Glomerular visceral epithelial cell (primary cell): ENCODE data around the gene CCN2.
"Not testable (repeated sequence)": the region's sequence is repeated elsewhere in the genome, so short reads cannot be mapped to it uniquely, and the experiment has no call there.

ENCODE experiments used
- DNase-seq: peaks from one replicate; pipeline ENCODE4 v3.0.0-alpha.2; 2016; ENCODE audit errors: extremely low spot score

Gene CCN2

DNA sequence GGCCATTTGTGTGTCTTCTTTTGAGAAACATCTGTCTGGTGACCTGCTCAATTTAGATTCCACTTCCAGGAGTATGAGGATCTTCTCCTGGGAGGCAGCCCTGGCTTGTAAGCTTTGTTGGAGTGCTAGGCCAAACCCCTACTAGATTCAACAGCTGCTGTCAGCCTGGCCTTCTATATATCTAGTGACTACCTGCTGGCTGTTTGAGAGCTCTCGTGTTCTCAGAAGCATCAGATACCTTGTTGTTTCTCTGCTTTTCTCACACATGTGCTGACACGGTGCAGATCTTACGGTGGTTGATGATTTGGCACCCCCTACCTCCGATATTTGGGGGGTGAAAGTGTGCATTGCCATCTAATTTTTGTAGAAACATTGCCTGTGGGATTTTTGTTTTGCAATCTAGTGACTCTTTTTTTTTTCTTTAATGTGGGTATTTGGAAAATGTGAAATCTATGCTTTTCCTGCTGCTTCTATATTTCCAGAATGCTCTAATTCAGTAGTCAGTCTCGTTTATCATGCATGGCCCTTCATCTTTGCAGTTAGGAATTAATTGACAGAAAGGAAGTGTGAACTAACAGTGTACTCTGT, 4.7 kb downstream of the CCN2 start:
- peak; percentile 48 for DNase-seq

DNA sequence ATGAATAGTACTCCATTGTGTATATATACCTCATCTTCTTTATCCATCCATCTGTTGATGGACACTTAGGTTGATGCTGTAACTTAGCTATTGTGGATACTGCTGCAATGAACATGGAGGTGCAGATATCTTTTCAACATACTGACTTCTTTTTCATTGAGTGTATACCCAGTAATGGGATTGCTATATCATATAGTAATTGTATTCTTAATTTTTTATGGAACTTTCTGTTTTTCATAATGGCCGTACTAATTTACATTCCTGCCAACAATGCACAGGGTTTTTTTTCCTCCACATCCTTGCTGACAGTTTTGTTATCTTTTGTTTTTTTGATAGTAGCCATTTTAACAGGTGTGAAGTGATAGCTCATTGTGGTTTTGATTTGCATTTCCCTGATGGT, 5.2 kb downstream of the CCN2 start:
- DNase-seq = no peak

DNA sequence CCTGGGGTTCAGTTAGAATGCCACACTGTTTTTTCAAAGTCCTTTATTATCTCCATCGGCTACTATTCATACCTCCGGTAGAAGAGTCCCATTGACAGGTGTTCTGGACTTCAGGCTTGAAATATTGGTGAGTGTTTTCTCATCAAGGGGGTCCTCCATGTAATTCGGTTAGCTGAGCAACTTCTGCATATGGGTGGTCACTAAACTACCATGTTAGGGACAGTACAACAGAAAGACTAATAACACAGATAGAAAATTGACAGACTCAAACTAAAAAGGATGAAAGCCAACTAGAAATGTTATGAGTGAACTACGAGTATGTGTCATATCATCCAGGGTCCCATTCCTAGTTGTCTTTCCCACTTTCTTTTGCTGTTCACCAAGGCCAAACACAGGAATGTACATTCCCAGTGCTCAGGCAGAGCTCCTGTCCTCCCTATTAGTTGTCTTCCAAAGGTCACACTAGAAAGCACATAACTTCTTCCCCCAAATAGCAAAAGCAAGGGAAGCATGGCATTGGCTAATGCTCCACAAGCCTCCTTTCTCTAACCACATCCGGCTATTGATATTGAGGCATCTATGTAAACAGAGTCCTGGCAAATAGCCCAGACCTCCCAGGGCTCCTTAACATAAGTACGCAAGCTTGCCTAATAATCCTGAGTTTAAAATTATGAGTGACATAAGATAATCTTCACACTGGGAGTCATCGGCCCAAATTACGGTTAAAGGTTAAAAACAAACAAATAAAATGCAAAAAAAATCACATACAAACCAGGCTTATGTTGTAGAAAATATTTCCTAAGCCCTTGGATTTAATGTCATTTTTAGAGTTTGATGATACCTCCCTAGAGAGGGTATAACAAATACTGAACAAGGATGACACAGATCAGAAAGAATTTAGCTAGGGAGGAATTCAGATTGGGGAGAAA, 13.2 kb downstream of the CCN2 start:
- DNase-seq = peak; percentile 64

DNA sequence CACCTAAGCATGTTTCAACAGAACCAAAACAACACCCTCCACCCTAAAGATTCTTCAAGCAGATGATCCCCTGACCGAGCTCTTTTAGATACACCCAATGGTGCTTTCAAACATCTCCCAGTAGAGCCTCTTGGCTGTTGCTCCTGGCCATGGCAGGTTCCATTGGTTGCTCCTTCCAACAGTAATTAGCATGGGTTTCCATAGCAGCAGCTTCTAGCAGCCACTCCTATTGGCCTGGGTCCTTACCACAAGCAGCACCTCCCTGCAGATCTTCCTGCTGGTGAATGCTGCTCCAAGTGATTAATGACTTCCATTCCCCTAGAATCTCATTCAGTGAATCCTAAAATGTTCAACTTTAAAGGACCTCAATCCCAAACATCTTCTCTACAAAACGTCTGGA, 13.9 kb downstream of the CCN2 start:
- no peak for DNase-seq

DNA sequence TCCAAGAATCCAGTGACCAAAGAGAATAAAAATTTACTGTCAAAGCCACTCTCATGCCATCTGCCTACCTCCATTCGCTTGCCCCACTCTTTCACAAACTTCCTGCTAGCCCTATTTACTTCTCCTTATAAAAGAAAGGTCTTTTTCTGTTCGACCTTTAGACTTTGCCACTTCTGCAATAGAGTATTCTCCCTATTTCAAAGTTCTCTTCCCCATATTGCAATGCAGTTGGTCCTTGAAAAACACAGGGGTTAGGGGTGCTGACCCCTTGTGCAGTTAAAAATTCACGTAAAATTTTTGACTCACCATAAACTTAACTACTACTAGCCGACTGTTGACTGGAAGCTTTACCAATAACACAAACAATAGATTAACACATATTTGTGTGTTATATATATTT, 15.0 kb downstream of the CCN2 start:
- no peak for DNase-seq

DNA sequence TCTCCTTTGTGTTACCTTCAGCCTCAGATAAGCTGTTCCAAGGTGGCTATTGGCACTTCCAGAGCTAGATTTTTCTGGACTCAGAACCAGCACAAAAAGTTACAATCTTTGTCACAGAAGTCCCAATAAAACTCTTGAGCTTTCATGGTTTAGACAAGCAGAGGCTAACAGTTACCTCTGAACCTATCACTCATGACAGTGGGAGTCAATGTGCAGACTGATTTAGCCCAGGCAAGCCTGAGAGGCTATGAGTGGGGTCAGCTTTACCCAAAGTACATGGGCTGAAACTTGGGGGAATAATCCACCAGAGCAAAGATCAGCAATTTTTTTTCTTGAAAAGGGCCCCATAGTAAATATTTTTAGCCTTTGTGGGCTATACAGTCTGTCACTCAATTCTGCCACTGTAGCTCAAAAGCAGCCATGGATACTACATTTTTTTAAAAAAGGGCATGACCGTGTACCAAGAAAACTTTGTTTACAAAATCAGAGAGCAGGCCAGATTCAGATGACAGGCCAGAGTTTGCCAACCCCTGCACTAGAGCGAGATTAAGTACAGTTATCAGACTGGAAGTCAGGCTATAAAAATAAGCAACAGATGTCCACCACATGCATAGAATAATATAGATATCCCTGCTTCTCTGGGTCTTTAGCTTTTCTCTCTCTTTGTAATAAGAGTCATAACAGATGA, 20.0 kb downstream of the CCN2 start:
- DNase-seq = no peak

DNA sequence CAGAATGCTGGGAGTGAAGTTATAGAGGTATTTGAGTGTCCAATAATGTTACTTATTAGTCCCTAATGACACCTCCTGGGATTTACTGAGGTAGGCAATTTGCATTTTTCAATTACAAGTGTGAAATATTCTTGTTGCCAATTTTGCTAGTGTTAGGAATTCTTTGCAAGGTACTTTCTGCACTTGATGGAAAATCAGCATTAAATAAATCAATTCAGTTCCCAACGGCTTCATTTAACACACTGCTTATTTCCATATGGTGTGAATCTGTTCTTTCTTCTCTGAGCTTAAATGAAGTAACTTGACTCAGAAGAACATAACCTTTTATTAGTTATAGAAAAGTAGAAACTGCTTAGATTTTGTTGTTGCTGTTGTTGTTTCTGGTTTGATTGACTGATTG, 21.2 kb downstream of the CCN2 start:
- no peak for DNase-seq

DNA sequence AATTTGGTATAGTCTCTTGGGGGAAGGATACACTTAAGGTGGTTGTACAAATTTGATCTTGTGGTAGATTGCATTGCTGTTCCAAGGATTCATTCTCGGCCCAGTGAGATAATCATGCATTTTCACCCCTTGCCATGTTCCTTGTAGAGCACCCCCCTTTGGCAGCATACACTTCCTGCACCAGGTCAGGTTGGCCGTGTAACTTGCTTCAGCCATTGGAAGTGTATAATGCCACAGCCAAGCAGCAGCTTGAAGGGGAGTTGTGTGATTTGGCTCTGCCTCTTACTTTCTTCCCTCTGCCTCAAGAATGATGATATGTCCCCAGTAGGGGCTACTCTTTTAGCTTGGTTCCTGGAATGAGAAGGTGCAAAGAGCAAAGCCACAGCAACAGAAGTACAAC, 21.9 kb downstream of the CCN2 start:
- DNase-seq = no peak

DNA sequence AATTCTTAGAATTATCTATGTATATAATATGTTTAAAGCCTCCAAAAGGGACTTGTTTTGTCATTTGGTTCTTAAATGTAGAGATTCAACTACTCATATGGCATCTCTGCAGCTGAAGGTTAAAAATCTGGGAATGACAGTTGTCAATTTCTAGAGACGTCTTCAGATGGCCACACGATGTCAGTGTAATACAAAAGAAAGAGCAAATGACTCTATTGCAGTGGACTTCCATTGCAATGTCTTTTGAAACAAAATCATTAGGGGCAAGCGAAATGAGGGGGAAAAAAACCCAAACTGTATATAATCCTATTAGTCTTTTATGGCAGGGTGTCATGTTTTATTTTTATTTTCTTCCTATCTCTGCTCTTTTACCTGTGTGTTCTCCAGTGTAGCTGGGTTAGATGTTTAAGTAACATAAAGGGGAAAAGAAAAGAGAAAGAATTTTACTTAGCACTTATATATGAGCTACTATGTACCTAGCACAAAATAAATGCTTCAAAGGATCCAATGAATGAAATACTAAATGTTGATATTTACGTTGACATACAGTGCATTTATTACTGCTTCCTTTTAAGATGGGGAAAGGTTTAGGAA, 26.2 kb downstream of the CCN2 start:
- DNase-seq = peak; percentile 61

DNA sequence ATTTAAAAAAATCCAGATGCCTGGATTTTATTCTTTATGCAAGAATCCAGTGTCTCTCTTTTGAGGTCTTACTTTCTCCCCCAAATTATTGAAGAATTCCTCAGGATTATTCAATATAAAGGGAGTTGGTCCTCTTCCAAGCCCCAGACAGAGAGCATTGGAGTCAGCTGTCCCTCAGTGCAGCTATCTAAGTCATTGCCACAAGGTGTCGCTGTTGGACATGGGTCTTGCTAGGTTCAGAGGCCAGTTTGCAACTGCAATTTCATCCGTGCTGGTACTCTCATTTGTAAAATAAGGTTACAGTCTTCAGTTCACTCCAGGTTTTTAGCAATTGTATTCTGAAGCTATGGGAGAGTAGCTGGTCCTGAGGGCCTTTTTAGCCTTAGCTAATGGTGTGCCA, 27.8 kb downstream of the CCN2 start:
- peak; percentile 49 for DNase-seq

DNA sequence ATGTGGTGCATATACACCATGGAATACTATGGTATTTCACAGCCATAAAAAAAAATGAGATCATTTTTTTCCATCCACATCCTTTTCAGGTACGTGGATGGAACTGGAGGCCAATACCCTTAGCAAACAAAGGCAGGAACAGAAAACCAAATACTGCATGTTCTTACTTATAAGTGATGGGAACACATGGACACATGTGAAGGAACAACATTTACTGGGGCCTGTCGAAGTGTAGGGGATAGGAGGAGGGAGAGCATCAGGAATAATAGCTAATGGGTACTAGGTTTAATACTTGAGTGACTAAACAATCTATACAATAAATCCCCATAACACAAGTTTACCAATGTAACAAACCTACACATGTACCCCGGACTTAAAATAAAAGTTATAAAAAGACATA, 30.5 kb downstream of the CCN2 start:
- DNase-seq = no peak

DNA sequence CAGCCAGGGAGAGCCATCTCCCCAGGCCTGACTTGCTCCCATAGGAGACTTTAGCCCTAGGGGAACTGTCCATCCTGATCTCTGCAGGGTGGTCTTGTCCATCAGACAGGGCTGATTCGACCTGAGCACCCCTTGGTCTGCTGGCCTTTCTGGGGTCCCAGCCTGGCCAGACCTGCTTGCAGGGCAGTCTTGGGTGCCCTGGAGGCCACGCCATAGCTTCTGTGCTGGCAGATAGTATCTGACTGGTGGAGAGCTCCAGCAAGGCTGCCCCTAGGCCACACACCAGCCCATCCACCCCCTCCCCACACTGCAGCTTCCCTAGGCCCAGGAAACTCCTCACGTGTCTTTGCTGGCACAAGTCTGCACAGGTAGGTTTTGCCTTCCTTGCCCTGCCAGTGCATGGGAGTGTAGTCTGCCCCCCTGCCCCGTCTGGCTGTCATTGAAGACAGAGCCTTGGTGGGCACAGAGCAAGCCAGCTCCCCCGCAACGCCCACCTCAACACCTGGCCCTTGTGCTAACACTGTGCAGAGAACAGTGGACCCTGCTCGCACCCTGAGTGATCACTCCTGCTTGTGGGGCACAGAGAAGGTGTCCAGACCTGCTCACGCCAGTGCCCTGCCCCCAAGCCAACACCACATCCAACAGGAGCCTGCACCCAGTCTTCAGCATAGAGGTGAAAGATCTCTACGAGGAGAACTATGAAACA, 32.4 kb downstream of the CCN2 start:
- no peak for DNase-seq

DNA sequence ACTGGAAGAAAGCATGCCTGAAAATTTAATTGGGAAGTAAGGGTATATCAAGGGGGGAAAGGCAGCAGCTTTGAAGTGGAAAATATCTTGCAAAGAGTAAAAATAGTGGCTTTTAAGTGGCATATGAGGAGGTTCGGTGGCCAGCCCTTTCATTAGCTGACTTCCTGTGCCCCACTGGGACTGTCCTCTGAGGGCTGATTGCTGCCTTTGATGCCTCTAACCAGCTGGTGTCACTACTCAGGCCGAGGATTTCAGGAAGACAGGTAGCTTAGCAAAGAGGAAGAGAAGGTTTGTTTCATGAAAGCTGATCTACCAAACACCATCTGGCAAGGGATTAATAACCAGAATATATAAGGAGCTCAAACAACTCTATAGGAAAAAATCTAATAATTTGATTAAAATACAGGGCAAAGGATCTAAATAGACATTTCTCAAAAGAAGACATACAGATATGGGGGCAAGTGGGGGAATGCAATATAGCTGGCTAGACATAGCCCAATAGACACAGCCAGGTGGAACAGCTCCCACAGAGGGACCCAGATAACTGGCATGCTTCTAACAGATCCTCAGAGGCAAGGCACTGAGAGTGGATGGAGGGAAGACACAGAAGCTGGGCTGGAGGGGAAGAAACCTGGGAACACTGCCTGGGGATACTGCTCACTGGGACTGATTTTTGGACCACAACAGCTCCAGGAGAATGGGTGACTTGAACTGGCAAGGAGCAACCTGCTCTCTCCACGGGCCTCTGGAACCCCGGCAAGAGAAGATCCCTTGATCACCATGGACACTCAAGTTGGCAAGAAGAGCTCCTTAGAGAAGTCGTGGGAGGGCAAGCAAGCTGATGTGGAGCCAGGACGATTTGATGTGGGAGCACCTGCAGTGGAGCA, 33.2 kb downstream of the CCN2 start:
- no peak for DNase-seq

DNA sequence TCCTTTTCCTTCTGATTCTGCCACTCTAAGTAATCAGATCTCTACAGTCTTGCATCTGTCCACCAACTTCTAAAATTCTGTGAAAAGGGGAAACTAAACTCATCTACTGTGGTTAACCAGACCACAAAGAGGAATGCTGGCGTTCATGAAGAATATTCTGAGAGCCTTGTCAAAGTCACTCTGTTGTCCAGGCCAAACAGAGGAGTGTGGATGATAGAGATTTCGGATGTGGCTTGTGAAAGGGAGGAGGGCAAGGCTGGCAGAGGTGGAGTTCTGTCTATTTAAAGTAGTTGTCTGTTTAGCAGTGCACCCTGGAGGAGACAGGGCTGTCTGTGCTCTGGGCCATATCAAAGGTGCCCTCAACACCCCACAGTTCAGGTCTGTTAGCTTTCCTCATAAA, 33.9 kb downstream of the CCN2 start:
- DNase-seq = peak; percentile 36

DNA sequence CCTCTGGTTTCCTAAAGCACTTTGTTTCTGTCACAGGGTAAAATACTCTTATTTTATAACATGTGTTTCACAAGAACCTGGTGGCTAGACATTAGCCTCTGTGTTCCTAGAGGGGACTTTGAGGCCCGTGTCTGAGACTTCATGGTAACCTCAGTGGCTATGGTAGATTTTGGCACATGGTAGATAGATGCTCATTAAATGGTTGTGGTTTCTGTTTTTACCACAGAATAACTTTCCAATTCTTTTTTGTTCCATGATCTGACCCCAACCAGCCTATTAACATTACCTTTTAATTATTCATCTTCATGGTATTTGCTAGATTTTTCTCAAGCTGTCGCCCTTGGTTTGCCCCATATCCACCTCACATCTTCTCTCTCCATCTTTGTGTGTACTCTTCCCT, 34.3 kb downstream of the CCN2 start:
- DNase-seq = no peak

DNA sequence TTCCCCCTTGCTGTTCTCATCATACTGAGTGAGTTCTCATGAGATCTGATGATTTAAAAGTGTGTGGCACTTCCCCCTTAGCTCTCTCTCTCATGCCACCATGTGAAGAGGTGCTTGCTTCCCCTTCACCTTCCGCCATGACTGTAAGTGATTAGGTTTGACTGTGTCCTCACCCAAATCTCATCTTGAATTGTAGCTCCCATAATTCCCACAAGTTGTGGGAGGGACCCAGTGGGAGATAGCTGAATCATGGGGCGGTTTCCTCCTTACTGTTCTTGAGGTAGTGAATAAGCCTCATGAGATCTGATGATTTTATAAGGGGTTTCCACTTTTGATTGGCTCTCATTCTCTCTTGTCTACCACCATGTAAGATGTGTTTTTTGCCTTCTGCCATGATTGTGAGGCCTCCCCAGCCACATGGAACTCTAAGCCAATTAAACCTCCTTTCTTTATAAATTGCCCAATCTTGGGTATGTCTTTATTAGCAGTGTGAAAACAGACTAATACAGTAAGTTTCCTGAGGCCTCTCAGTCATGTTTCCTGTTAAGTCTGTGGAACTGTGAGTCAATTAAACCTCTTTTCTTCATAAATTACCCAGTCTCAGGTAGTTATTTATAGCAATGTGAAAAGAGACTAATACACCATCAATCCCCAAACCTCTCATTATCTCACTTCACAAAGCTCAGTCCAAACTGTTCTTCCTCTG, 34.9 kb downstream of the CCN2 start:
- not testable (repeated sequence) for DNase-seq

DNA sequence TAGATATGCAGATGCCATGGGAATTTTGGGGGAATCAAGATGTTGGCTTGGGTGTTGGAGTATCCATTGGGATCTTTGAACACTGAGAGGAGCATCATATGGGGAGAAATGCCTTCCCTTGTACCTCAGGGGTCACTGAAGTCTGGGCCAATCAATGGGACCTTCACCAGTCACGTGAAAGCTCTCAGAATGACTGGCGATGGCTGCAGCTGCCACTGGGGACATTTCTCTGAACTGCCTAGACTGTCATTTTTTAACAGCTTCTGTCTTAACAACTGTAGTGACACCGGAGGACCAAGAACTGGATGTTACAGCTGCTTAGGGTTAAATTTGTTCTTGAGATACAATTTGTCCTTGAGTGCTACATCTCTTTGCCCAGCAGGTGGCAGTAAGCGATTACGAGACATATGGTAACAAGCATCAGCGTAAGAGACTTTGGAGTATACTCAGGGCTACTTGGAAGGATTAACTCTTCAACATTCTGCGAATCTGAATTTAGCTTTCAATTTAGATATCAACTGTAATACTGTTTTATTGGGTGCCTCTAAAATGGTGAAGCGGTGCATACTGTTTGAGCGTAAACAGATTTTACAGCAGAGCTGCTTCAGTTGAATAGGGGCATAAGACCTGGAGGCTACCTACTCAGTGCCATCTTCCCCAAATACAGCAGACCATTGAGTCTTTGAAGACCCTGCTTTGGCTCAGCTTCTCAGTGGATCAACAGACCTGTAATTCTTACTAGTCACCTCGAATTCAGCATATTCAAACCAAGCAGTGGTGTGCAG, 36.0 kb downstream of the CCN2 start:
- peak; percentile 69 for DNase-seq

DNA sequence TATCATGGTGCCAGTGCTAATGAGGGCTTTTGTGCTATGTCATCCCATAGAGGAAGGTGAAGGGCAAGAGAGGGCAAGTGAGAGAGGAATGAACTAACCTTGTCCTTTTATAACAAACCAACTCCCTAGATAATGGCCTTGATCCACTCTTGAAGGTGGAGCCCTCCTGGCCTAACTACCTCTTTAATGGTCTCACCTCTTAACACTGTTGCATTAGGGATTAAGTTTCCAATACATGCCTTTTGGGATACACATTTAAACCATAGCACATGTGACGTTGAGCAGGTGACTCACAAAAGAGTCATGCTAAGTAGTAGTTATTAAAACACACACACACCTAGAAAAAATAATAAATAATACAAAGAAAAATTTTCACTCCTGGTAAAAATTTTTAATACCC, 36.9 kb downstream of the CCN2 start:
- no peak for DNase-seq

DNA sequence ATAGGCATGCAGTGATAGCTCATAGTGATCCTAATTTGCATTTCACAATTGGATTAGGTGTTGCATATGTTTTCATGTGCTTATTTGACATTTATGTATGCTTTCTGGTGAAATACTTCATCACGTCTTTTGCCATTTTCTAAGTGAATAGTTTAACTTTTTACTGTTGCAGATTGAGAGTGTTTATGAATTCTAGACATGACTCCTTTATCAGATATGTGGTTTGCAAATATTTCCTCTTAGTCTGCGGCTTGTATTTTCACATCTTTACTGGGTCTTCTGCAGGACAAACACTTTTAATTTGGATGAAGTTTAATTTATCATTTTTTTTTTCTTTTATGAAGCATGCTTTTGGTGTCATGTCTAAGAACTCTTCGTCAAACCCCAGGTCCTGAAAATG, 39.2 kb downstream of the CCN2 start:
- DNase-seq = no peak
